Fibroblast of lung (primary cell): Measurements from ENCODE around the gene CCDC171.

Experiments used
- EZH2 ChIP-seq: IDR thresholded peaks from 2 replicates; pipeline ENCODE4 v1.5.1; 2012; ENCODE audit warnings: low read length, control low read depth, mild to moderate bottlenecking; ENCODE audit errors: missing control alignments
- TF ChIP-seq, protein P1 (sequence below), 2 donors: IDR thresholded peaks in 1 of 2; conservative IDR thresholded peaks in 1 of 2; 1 replicate in 1 of 2; 2 replicates in 1 of 2; pipeline ENCODE4 v1.5.1; 2011 to 2012; ENCODE audit warnings: low read length in 2 of 2, control low read depth in 1 of 2, inconsistent platforms in 1 of 2, low read depth in 1 of 2, mild to moderate bottlenecking in 1 of 2

DNA sequence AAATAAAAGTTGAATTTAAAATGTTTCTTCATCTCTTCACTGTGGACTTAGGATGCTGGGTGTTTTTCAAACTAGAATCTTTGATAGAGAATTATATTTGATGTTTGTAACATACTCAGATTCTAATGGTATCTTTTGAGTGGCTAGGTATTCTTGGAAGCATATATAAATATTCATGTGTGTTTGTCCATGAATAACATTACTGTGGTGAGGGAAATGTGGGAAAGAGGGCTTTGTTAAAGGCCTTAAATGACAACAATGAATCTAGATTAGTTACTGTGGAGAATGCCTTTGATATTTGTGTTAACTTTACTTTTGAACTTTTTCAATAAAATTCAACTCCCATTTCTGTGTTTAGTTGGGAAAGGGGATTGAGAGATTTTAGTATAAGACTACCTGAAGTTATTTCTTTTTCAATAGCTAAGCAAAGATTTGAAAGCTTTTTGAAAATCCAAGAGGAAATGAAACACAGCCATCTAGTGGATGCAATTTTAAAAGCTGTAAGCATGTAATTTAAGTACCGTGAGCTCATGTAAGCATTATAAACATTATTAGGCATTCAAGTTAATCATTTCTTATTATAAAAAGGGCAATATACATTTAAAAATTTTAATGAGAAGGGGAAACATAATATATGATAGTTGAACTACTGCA lies 69.6 kb downstream of the CCDC171 start:
- TF ChIP-seq, protein P1, sequence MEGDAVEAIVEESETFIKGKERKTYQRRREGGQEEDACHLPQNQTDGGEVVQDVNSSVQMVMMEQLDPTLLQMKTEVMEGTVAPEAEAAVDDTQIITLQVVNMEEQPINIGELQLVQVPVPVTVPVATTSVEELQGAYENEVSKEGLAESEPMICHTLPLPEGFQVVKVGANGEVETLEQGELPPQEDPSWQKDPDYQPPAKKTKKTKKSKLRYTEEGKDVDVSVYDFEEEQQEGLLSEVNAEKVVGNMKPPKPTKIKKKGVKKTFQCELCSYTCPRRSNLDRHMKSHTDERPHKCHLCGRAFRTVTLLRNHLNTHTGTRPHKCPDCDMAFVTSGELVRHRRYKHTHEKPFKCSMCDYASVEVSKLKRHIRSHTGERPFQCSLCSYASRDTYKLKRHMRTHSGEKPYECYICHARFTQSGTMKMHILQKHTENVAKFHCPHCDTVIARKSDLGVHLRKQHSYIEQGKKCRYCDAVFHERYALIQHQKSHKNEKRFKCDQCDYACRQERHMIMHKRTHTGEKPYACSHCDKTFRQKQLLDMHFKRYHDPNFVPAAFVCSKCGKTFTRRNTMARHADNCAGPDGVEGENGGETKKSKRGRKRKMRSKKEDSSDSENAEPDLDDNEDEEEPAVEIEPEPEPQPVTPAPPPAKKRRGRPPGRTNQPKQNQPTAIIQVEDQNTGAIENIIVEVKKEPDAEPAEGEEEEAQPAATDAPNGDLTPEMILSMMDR (conservative IDR thresholded peaks at IDR 0.05 in 1 of 2, IDR thresholded peaks at IDR 0.05 in 1 of 2; ENCODE audit: low read depth in 1 of 2, low read length in 2 of 2): peak in 1 of 2 donors; percentile 60
- TF ChIP-seq EZH2: no peak
